GM12878 (cell line): ENCODE measurements around the gene SYNGAP1. TPM values are rescaled to one million over a fixed set of nuclear protein-coding genes. Genes with fewer than 3 reads are reported as not detected.
A peak's percentile ranks its signal among the peaks of the same experiment; 100 is the strongest.

Experiments used
- ATAC-seq: fragments of 200-7000 bp; cut with Tn5 transposase; 3 replicates; pipeline ENCODE4 v1.9.1; 2020; ENCODE audit warnings: mild to moderate bottlenecking, moderate library complexity
- BruUV-seq: library from RNA; stranded (reverse); fragments of 400-500 nt; replicated peaks from 2 replicates; lab custom pipeline; 2021; lab: Mats Ljungman, UMichigan
- CTCF ChIA-PET: fragments of 300-600 bp; sonication (Branson Sonifier 250); formaldehyde crosslinking; extraction: SDS; loops from one replicate; lab custom pipeline; 2021; ENCODE audit warnings: inconsistent platforms; lab: Yijun Ruan, JAX
- POLR2A ChIA-PET: fragments of 350-600 bp; formaldehyde crosslinking; extraction: SDS; loops from one replicate; lab custom pipeline; 2021; ENCODE audit warnings: inconsistent platforms; lab: Charles Lee
- RAD21 ChIA-PET: fragments of 300-600 bp; sonication (Branson Sonifier 250); formaldehyde crosslinking; loops from one replicate; lab custom pipeline; 2023; ENCODE audit warnings: antibody characterized with exemption; ENCODE audit not compliant: unreplicated experiment; lab: Charles Lee
- SMC1A ChIA-PET: fragments of 300-600 bp; sonication (Branson Sonifier 250); formaldehyde crosslinking; loops from one replicate; lab custom pipeline; 2023; ENCODE audit not compliant: unreplicated experiment, uncharacterized antibody; lab: Charles Lee
- DNase-seq: peaks from one replicate; pipeline ENCODE4 v3.0.0-alpha.2; 2011; ENCODE audit warnings: low read depth, low spot score
- FAIRE-seq: peaks from 3 replicates; lab custom pipeline; 2011; peaks lifted over from hg19 to GRCh38; lab: Jason Lieb, UNC
- H2AFZ ChIP-seq: 2 replicates; pipeline ENCODE4 v1.6.0; 2011; ENCODE audit warnings: low read depth, low read length, control low read depth; ENCODE audit not compliant: control insufficient read depth
- H3K27ac ChIP-seq: 2 replicates; pipeline ENCODE4 v1.5.1; 2011; ENCODE audit warnings: control low read depth; ENCODE audit not compliant: control insufficient read depth, insufficient read depth
- H3K27me3 ChIP-seq, 2 experiments: replicated peaks in 1 of 2; 2 replicates each; pipeline versions ENCODE4 v1.6.0 to v1.6.1; 2011; ENCODE audit warnings: low read length in 1 of 2; ENCODE audit not compliant: control insufficient read depth in 2 of 2, insufficient read depth in 2 of 2
- H3K36me3 ChIP-seq, 2 experiments: 2 replicates each; pipeline ENCODE4 v1.5.1; 2011; ENCODE audit warnings: low read length in 1 of 2; ENCODE audit not compliant: control insufficient read depth in 2 of 2, insufficient read depth in 2 of 2
- H3K4me1 ChIP-seq: 2 replicates; pipeline ENCODE4 v1.6.1; 2011; ENCODE audit warnings: mild to moderate bottlenecking, low read length, moderate library complexity, mixed read lengths; ENCODE audit not compliant: control insufficient read depth, insufficient read depth
- H3K4me2 ChIP-seq: 2 replicates; pipeline ENCODE4 v1.6.0; 2011; ENCODE audit warnings: control low read depth; ENCODE audit not compliant: control insufficient read depth, insufficient read depth
- H3K4me3 ChIP-seq: fragments of 200-600 bp; sonication (generic); 2 replicates; pipeline ENCODE4 v1.5.1; 2016
- H3K79me2 ChIP-seq: 2 replicates; pipeline ENCODE4 v1.6.0; 2011; ENCODE audit warnings: low read length; ENCODE audit not compliant: control insufficient read depth, insufficient read depth
- H3K9ac ChIP-seq: 2 replicates; pipeline ENCODE4 v1.8.0; 2011; ENCODE audit warnings: low read length, control low read depth, mixed read lengths; ENCODE audit not compliant: control insufficient read depth, insufficient read depth
- H3K9me3 ChIP-seq: replicated peaks from 3 replicates; pipeline ENCODE4 v1.5.1; 2011; ENCODE audit warnings: mild to moderate bottlenecking, low read length; ENCODE audit not compliant: control insufficient read depth, insufficient read depth
- H4K20me1 ChIP-seq: 2 replicates; pipeline ENCODE4 v1.6.0; 2011; ENCODE audit not compliant: control insufficient read depth, insufficient read depth
- BRCA1 ChIP-seq: IDR thresholded peaks from 2 replicates; pipeline ENCODE4 v1.6.1; 2011; ENCODE audit warnings: low read depth, low read length, improper control_type of control experiment
- HDAC6 ChIP-seq: fragments of 200-600 bp; sonication (generic); IDR thresholded peaks from one replicate; pipeline ENCODE4 v1.8.0; 2017; ENCODE audit warnings: antibody characterized with exemption; ENCODE audit not compliant: unreplicated experiment
- KDM1A ChIP-seq: fragments of 200-600 bp; sonication (generic); IDR thresholded peaks from 2 replicates; pipeline ENCODE4 v1.6.1; 2016; ENCODE audit warnings: borderline replicate concordance
- MEF2B ChIP-seq: fragments of 450-650 bp; IDR thresholded peaks from 2 replicates; pipeline ENCODE4 v1.6.1; 2018; ENCODE audit warnings: mild to moderate bottlenecking, moderate library complexity; ENCODE audit not compliant: partially characterized antibody, poor library complexity, severe bottlenecking
- NFXL1 ChIP-seq: fragments of 450-650 bp; IDR thresholded peaks from 2 replicates; pipeline ENCODE4 v1.6.1; 2017; ENCODE audit warnings: antibody characterized with exemption, mild to moderate bottlenecking, borderline replicate concordance
- NR2C2 ChIP-seq: IDR thresholded peaks from 2 replicates; pipeline ENCODE4 v1.6.1; 2011; ENCODE audit warnings: borderline replicate concordance, low read depth; ENCODE audit not compliant: control insufficient read depth, insufficient read length
- NR2F1 ChIP-seq: fragments of 450-650 bp; conservative IDR thresholded peaks from 2 replicates; pipeline ENCODE4 v1.6.1; 2017; ENCODE audit warnings: mild to moderate bottlenecking
- POLR2AphosphoS2 ChIP-seq: IDR thresholded peaks from 2 replicates; pipeline ENCODE4 v1.6.1; 2011; ENCODE audit warnings: low read depth, mild to moderate bottlenecking, low read length, improper control_type of control experiment, moderate library complexity
- SIX5 ChIP-seq: IDR thresholded peaks from 2 replicates; pipeline ENCODE4 v1.6.1; 2011; ENCODE audit warnings: mild to moderate bottlenecking, low read depth, low read length, moderate library complexity; ENCODE audit not compliant: severe bottlenecking
- SPI1 ChIP-seq: IDR thresholded peaks from 2 replicates; pipeline ENCODE4 v1.6.1; 2011; ENCODE audit warnings: low read depth, mild to moderate bottlenecking, low read length, moderate library complexity, borderline replicate concordance; ENCODE audit not compliant: insufficient read depth
- SRF ChIP-seq, 2 experiments: IDR thresholded peaks; 2 replicates each; pipeline ENCODE4 v1.6.1; 2011; ENCODE audit warnings: low read depth in 2 of 2, low read length in 2 of 2, mild to moderate bottlenecking in 1 of 2, moderate library complexity in 1 of 2
- SUZ12 ChIP-seq: fragments of 200-600 bp; sonication (generic); IDR thresholded peaks from one replicate; pipeline ENCODE4 v1.6.1; 2018; ENCODE audit warnings: antibody characterized with exemption, mild to moderate bottlenecking; ENCODE audit not compliant: unreplicated experiment
- ZNF217 ChIP-seq: fragments of 450-650 bp; IDR thresholded peaks from 2 replicates; pipeline ENCODE4 v1.6.1; 2017; ENCODE audit warnings: antibody characterized with exemption, mild to moderate bottlenecking
- ZZZ3 ChIP-seq: IDR thresholded peaks from 2 replicates; pipeline ENCODE4 v1.6.1; 2011; ENCODE audit warnings: low read depth; ENCODE audit not compliant: control insufficient read depth, insufficient read length
- WGBS: methylation state at CpG from one replicate; pipeline ENCODE4 v1.1.6; 2016; ENCODE audit warnings: low lambda C conversion rate; ENCODE audit not compliant: insufficient replicate concordance, insufficient coverage; ENCODE audit errors: missing lambda C conversion rate; 5-methylcytosine and 5-hydroxymethylcytosine counted together
- in situ Hi-C: fragments of 300-500 bp; cut with MboI; formaldehyde crosslinking; loops from 9 replicates; pipeline ENCODE4 v1.14.3; 2018; ENCODE audit warnings: mixed read lengths
- intact Hi-C: fragments of 100-400 bp; cut with micrococcal nuclease; formaldehyde crosslinking; loops from one replicate; pipeline ENCODE4 v1.14.2; 2022; ENCODE audit not compliant: unreplicated experiment
- polyA plus RNA-seq, 11 experiments: library from polyadenylated mRNA; depleted of rRNA in 4 of 11; unstranded in 6 of 11; stranded (reverse) in 5 of 11; fragments of >200 nt; fragmentation: Nextera tagmentation in 4 of 11; fragmentation: Illumina TruSeq in 1 of 11; extraction: Ambion mirVana in 4 of 11; extraction: Trizol in 1 of 11; gene quantifications; 1 replicate in 1 of 11; 2 replicates in 10 of 11; pipeline versions ENCODE4 v1.2.1 to v1.2.3, GENCODE V29; 2011 to 2016; ENCODE audit warnings: inconsistent platforms in 2 of 11, missing spikeins in 2 of 11, low read depth in 1 of 11
- total RNA-seq, 4 experiments: library from RNA; depleted of rRNA in 3 of 4; stranded (reverse); fragments of >200 nt in 3 of 4; fragmentation: Illumina TruSeq in 1 of 4; extraction: Trizol in 1 of 4; gene quantifications; 2 replicates each; pipeline versions ENCODE4 v1.2.1 to v1.2.3, GENCODE V29; 2013 to 2021
- TF ChIP-seq, protein P1 (sequence below): fragments of 450-650 bp; conservative IDR thresholded peaks from 2 replicates; pipeline ENCODE4 v1.6.1; 2017; ENCODE audit warnings: mild to moderate bottlenecking, moderate library complexity
- TF ChIP-seq, protein P2 (sequence below): IDR thresholded peaks from 2 replicates; pipeline ENCODE4 v1.6.1; 2011; ENCODE audit warnings: low read depth, low read length, improper control_type of control experiment, borderline replicate concordance
- TF ChIP-seq, protein P3 (sequence below): fragments of 150-350 bp; IDR thresholded peaks from 2 replicates; pipeline ENCODE4 v1.6.1; 2014; ENCODE audit warnings: mild to moderate bottlenecking, low read depth, low read length

SYNGAP1 gene
- total and polyA plus RNA-seq, 10 of the 15 experiments (the other 5 are each of a cell fraction or from before 2014, with no cell fraction given), result 0.05 to 9.2 (median 1.2) TPM

DNA sequence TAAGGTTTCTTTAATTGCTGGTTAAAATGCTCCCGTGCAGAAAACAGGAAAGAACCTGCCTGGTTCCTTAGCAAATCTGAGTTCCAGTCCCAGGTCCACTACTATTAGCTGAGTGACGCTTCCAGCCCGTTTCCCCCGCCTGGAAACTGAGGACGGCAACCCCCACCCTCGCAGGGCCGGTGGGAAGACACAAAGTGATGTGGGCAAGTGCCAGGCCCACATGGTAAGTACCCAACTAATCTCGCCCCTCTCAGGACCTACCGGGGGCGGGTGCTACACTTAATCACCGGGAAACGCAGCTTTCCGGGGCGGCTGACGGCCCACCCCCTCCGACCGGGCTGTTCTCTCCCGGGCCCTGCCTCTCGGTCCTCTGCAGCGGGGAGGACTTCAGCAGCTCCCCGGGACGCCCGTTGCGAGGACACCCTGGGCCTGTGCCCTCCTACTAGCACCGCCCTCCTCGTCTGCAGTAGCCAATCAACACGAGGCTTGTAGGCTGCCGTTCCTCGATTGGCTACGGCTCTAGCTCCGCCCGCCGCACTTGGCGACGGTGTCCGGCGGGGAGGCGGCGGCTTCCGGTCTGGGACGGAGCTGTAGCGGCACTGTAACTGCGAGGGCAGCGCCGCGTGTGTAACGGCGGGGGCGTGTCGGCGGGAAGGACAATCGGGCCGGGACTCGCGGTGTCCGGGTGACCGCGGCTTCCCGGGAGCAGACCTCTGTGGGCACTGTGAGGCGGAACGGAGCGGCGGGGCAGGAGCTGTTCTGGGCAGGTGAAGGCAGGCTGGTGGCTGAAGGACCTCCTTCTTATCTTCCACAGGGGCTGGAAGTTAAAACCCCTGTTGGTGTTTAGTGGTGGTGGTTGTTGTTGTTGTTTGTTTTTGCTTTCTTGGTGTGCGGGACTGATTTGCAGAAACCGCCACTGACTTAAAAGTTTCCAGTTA is 34.4 kb downstream of the SYNGAP1 start, which contains the start of gene ZBTB9:
Gene ZBTB9 (plus strand): TSS at position 568 of the 938 bp plus-strand sequence. CDS start 525 bp downstream, outside the sequence.
- ATAC-seq (peak; percentile 100), DNase-seq (peak; percentile 89), FAIRE-seq (peak; percentile 99)
- POLR2A ChIA-PET, result interaction anchor here (0.5 to 2.0 kb wide), 13 partner anchors 10 to 631 kb away, joined by 3 to 8 read pairs (median 5); partner anchors contain the start of genes BAK1 and HSD17B8
- Histone ChIP-seq H3K27ac (peak within 1 kb of the TSS; percentile 81), H4K20me1 (no peaks in the 10 kb centered on the region), H3K4me2 (peak within 1 kb of the TSS; percentile 98), H2AFZ (peak within 1 kb of the TSS; percentile 88), H3K9me3 (no peaks in the 10 kb centered on the region), H3K79me2 (peaks cover 17% of the 10 kb centered on the region), H3K36me3 (no peaks in the 10 kb centered on the region; a peak in 1 of 4 replicates), H3K9ac (peak within 1 kb of the TSS; percentile 96), H3K4me1 (peaks cover 3% of the 10 kb centered on the region; the same call in 1 of the 2 replicates), H3K4me3 (peak within 1 kb of the TSS; percentile 86), H3K27me3 (no peaks in the 10 kb centered on the region)
- RAD21 ChIA-PET, result interaction anchor here (0.5 to 2.2 kb wide), 14 partner anchors 8 to 126 kb away, joined by 3 to 15 read pairs (median 4); partner anchors contain the start of genes BAK1 and CUTA
- in situ Hi-C loops (no loop called here), intact Hi-C loops (loop anchor here (1.0 kb wide), 1 partner anchor 44 kb away; no protein-coding TSS in a partner anchor)
- WGBS, result under 1% methylated on average over 63 of the region's 65 CpGs
- BruUV-seq, result TSS peak; percentile 96
- SMC1A ChIA-PET, result interaction anchor here (0.7 to 1.3 kb wide), 10 partner anchors 8 to 131 kb away, joined by 3 to 6 read pairs (median 3); partner anchors contain the start of gene BAK1
- CTCF ChIA-PET, result interaction anchor here (0.6 to 1.6 kb wide), 11 partner anchors 9 to 199 kb away, joined by 3 to 8 read pairs (median 4); partner anchors contain the start of gene CUTA
- no peak for TF ChIP-seq NFXL1
- TF ChIP-seq BRCA1, result no peak
- TF ChIP-seq, protein P1, sequence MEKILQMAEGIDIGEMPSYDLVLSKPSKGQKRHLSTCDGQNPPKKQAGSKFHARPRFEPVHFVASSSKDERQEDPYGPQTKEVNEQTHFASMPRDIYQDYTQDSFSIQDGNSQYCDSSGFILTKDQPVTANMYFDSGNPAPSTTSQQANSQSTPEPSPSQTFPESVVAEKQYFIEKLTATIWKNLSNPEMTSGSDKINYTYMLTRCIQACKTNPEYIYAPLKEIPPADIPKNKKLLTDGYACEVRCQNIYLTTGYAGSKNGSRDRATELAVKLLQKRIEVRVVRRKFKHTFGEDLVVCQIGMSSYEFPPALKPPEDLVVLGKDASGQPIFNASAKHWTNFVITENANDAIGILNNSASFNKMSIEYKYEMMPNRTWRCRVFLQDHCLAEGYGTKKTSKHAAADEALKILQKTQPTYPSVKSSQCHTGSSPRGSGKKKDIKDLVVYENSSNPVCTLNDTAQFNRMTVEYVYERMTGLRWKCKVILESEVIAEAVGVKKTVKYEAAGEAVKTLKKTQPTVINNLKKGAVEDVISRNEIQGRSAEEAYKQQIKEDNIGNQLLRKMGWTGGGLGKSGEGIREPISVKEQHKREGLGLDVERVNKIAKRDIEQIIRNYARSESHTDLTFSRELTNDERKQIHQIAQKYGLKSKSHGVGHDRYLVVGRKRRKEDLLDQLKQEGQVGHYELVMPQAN, result peak; percentile 95
- TF ChIP-seq, protein P2, sequence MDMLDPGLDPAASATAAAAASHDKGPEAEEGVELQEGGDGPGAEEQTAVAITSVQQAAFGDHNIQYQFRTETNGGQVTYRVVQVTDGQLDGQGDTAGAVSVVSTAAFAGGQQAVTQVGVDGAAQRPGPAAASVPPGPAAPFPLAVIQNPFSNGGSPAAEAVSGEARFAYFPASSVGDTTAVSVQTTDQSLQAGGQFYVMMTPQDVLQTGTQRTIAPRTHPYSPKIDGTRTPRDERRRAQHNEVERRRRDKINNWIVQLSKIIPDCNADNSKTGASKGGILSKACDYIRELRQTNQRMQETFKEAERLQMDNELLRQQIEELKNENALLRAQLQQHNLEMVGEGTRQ, result no peak
- TF ChIP-seq NR2F1, result peak; percentile 35; the same call in 1 of the 2 replicates
- TF ChIP-seq SIX5, result peak; percentile 4
- TF ChIP-seq MEF2B, result no peak
- TF ChIP-seq KDM1A, result no peak
- TF ChIP-seq SUZ12, result no peak
- TF ChIP-seq, protein P3, sequence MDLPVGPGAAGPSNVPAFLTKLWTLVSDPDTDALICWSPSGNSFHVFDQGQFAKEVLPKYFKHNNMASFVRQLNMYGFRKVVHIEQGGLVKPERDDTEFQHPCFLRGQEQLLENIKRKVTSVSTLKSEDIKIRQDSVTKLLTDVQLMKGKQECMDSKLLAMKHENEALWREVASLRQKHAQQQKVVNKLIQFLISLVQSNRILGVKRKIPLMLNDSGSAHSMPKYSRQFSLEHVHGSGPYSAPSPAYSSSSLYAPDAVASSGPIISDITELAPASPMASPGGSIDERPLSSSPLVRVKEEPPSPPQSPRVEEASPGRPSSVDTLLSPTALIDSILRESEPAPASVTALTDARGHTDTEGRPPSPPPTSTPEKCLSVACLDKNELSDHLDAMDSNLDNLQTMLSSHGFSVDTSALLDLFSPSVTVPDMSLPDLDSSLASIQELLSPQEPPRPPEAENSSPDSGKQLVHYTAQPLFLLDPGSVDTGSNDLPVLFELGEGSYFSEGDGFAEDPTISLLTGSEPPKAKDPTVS, result no peak
- TF ChIP-seq SPI1, result no peak
- no peak for TF ChIP-seq NR2C2
- no peak for TF ChIP-seq ZNF217
- TF ChIP-seq HDAC6, result no peak
- TF ChIP-seq POLR2AphosphoS2, result no peak; the same call in 1 of the 2 replicates
- no peak for TF ChIP-seq ZZZ3
- peak; percentile 30 to 39; a peak in 1 of 4 replicates for TF ChIP-seq SRF (IDR thresholded peaks at IDR 0.05; ENCODE audit: low read depth in 2 of 2, low read length in 2 of 2)
